H1 (cell line): ENCODE results near the gene NMT2. TPM values are rescaled to one million over a fixed set of nuclear protein-coding genes. Genes with fewer than 3 reads are reported as not detected.

Experiments
- MAFK ChIP-seq: IDR thresholded peaks from 2 replicates; pipeline ENCODE4 v1.6.1; 2012; ENCODE audit warnings: low read depth, mild to moderate bottlenecking, improper control_type of control experiment, low read length
- RAD21 ChIP-seq, 2 experiments: IDR thresholded peaks in 1 of 2; conservative IDR thresholded peaks in 1 of 2; 2 replicates each; pipeline ENCODE4 v1.6.1; 2011; ENCODE audit warnings: low read depth in 2 of 2, low read length in 2 of 2, improper control_type of control experiment in 1 of 2, inconsistent platforms in 1 of 2, mild to moderate bottlenecking in 1 of 2, moderate library complexity in 1 of 2
- SIN3A ChIP-seq, 2 experiments: IDR thresholded peaks in 1 of 2; conservative IDR thresholded peaks in 1 of 2; 2 replicates each; pipeline ENCODE4 v1.6.1; 2011 to 2012; ENCODE audit warnings: low read length in 2 of 2, improper control_type of control experiment in 1 of 2, low read depth in 1 of 2, mild to moderate bottlenecking in 1 of 2
- SRF ChIP-seq: IDR thresholded peaks from 2 replicates; pipeline ENCODE4 v1.6.1; 2011; ENCODE audit warnings: mild to moderate bottlenecking, low read depth, low read length, moderate library complexity
- TEAD4 ChIP-seq: IDR thresholded peaks from 2 replicates; pipeline ENCODE4 v1.6.1; 2012; ENCODE audit warnings: low read depth, low read length, inconsistent platforms, mixed read lengths
- YY1 ChIP-seq: IDR thresholded peaks from 2 replicates; pipeline ENCODE4 v1.6.1; 2011; ENCODE audit warnings: low read depth, mild to moderate bottlenecking, low read length
- polyA plus RNA-seq, 7 experiments: library from polyadenylated mRNA; depleted of rRNA in 3 of 7; stranded (reverse) in 5 of 7; unstranded in 2 of 7; fragments of >200 nt in 5 of 7; fragments of 200-250 nt in 2 of 7; gene quantifications; 1 replicate in 5 of 7; 2 replicates in 1 of 7; 4 replicates in 1 of 7; pipeline versions ENCODE4 v1.2.1 to v1.2.3, GENCODE V29; 2011 to 2013; ENCODE audit warnings: missing spikeins in 2 of 7, mixed read lengths in 2 of 7
- total RNA-seq: library from RNA; stranded (reverse); fragmentation: NEBNext Ultra II Directional; extraction: Animal tissue kit (Norgen Biotek cat#: 25700); gene quantifications from 2 replicates; pipeline ENCODE4 v1.2.1, GENCODE V29; 2021
- TF ChIP-seq, protein P1 (sequence below): IDR thresholded peaks from 2 replicates; pipeline ENCODE4 v1.6.1; 2012; ENCODE audit warnings: inconsistent platforms

NMT2 gene
- total and polyA plus RNA-seq, 2 of the 8 experiments (the other 6 are each of a cell fraction or from before 2014, with no cell fraction given) = 4.4 to 15.4 TPM

DNA sequence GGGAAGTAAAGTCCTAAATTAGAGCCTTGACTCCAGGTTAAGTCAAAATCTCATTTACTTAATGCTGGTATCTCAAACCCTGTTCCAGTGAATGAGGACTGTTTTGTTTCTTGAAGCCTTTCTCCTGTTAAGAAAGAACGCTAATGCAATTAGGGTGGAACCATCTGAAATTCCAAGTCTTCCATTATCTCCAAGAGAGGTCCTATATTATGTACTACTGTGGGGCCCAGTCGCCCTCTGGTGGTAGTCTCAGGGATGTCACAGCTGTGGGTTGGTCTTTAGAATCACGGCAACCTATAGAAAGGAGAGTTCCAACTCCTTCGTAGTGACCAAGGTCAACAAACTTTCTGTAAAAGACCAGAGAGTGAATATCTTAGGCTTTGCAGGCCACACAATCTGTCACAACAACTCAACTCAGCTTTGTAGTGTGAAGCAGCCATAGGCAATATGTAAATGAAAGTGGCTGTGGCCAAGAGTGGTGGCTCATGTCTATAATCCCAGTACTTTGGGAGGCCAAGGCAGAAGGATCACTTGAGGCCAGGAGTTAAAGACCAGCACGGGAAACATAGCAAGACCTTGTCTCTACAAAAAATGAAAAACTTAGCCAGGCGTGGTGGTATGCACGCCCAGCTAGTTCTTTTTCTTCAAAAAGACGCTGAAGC, 62.0 kb downstream of the NMT2 start (continued):
- TF ChIP-seq, protein P1, sequence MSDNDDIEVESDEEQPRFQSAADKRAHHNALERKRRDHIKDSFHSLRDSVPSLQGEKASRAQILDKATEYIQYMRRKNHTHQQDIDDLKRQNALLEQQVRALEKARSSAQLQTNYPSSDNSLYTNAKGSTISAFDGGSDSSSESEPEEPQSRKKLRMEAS = no peak
- TF ChIP-seq RAD21 (IDR thresholded peaks at IDR 0.05 in 1 of 2, conservative IDR thresholded peaks at IDR 0.05 in 1 of 2; ENCODE audit: low read depth in 2 of 2, low read length in 2 of 2) (peak; percentile 93 to 94), MAFK (no peak), YY1 (no peak), SIN3A (conservative IDR thresholded peaks at IDR 0.05 in 1 of 2, IDR thresholded peaks at IDR 0.05 in 1 of 2; ENCODE audit: low read depth in 1 of 2, low read length in 2 of 2) (no peak), SRF (no peak), TEAD4 (0 out of 2 replicates have a peak, but pooled peaks have one; percentile 19)
